Activated T-cell treated with anti-CD3 and anti-CD28 coated beads for 4 hours (primary cell): ENCODE measurements around the gene FASTKD1.
"Not testable (repeated sequence)": the region's sequence is repeated elsewhere in the genome, so short reads cannot be mapped to it uniquely, and the experiment has no call there.

Experiments used
- DNase-seq: peaks from one replicate; pipeline ENCODE4 v3.0.0-alpha.2; 2020

FASTKD1 gene

DNA sequence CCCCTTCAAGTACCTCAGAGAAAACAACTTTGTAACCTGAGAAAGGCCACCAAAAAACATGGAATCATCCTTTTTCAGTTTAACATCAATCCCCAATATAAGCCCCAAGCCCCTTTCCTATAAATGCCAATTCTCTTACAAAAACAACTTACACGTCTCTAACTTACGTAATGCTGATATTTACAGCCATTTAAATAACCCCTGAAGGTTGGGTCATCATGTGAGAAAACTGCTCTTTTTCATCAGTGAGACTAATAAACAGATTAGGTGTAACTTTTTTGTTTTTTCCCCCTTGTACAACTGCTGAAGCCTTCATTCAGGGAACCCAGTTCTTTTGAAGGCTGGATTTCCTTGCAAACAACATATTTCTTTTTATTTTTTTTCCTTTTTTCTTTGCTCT lies 3.7 kb downstream of the FASTKD1 start:
- no peak for DNase-seq

DNA sequence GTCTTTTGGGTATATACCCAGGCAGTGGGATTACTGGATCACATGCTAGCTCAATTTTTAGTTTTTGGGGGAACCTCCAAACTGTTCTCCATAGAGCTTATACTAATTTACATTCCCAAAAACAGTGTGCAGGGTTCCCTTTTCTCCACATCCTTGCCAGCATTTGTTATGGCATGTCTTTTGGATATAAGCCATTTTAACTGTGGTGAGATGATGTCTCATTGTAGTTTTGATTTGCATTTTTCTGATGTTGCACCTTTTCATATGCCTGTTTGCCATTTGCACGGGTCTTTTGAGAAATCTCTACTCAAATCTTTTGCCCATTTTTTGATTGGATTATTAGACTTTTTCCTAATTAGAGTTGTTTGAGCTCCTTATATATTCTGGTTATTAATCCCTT lies 8.0 kb downstream of the FASTKD1 start:
- no peak for DNase-seq

GRCh38 chr2:169562519-169562918 lies 11.1 kb downstream of the FASTKD1 start:
- no peak for DNase-seq

- DNase-seq = not testable (repeated sequence)
Measured at GRCh38 chr2:169562084-169562483, 11.6 kb downstream of the FASTKD1 start.

GRCh38 chr2:169561364-169561763 lies 12.3 kb downstream of the FASTKD1 start:
- DNase-seq = no peak

DNA sequence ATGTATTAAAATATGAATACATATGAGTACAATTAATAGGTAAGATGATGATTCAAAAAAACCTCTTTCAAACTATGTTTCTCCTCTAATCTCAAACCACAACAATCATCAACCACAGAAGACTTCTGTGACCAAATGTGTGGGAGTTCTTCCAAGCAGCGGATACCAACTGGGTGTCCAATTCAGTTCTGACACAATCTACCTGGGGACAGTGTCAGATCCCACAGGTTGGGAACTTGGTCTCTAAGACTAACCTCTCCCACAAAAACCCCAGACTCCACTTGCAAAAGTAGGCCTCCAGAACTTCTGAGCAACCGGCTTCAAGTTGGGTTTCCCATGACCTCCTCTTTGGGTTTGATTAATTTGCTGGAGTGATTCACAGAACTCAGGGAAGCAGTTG lies 26.9 kb downstream of the FASTKD1 start:
- DNase-seq = no peak

GRCh38 chr2:169542433-169542832 lies 31.2 kb downstream of the FASTKD1 start:
- DNase-seq = no peak

GRCh38 chr2:169540146-169540545 lies 33.5 kb downstream of the FASTKD1 start:
- DNase-seq = no peak

DNA sequence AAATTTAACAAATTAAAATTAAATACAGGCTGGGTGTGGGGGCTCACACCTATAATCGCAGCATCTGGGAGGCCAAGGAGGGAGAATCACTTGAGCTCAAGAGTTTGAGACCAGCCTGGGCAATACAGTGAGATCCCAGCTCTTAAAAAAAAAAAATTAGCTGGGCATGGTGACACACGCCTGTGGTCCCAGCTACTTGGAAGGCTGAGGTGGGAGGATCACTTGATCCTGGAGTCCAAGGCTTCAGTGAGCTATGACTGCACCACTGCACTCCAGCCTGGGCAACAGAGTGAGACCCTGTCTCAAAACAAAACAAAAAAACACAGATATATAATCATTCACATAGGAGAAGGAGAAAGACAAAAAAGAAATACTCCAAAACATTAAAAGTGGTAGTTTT lies 34.2 kb downstream of the FASTKD1 start:
- DNase-seq = not testable (repeated sequence)

DNA sequence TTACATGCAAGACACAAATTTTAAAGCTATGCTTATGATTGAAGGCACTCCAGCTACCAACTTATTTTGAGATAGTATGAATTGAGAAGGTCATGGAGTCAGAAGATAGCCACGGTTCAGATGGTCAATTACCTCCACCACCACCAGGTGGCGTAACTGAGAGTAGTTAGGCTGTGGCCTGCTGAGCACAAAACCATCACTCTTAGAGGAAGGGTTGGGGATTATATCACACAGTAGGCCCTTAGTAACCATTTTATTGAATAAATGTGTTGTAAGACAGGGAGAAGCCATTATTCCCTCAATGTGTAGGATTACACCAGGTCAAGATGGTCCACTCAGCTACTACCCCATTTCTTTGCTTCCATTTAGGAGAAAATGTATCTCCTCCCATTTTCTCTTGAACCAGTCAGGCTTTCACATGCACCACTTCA lies 45.4 kb downstream of the FASTKD1 start:
- peak; percentile 73 for DNase-seq

DNA sequence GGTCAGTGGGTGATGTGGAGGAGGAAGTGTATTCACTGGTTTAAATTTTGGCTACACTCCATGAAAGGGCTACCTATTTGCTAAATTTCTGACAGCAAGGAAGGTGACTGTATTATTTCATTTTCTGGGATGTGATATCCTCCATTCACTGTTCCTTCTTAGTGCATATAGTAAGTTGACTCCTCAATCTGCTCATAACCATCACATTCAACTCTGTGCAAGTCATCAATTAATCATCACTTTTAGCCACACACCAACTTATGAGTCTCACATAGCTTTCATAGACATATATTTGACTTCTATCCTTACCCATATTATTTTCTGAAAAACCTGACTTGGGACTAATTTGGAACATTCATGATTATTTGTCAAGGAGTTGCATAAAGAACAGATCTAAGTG lies 47.2 kb downstream of the FASTKD1 start:
- DNase-seq = no peak

GRCh38 chr2:169525434-169525833 lies 48.2 kb downstream of the FASTKD1 start:
- no peak for DNase-seq

DNA sequence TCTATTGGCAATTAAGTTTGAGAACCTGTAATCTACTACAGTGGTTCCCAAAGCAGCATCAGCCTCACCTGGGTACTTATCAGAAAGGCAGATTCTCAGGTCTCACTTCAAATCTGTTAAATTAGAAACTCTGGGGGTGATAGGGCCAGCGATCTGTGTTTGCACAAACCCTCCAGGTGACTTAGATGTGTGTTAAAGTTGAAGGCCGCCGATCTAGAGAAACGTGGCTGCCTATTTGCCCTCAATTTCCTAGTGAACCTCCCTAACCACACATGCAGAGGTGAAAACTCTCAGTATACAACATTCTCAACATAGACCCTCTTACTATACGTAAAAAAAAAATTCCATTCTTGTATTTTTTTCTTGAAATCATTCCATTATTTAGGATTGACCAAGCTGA lies 50.0 kb downstream of the FASTKD1 start:
- no peak for DNase-seq

- DNase-seq = no peak
Measured at GRCh38 chr2:169520896-169521295, 52.8 kb downstream of the FASTKD1 start.

DNA sequence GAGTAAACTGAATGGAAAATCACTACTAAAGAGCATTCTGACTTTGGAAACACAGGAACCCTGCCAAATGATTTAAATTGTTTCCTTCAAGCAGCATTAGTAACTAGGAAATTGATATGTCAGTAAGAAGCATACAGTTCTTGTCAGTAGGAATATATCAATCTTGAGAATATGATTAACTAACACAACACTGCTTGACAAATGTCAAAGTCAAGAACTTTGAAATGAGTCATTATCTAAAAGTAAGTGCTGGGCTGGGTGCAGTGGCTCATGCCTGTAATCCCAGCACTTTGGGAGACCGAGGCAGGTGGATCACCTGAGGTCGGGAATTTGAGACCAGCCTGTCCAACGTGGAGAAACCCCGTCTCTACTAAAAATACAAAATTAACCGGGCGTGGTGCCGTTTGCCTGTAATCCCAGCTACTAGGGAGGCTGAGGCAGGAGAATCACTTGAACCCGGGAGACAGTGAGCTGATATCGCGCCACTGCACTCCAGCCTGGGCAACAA lies 57.1 kb downstream of the FASTKD1 start:
- not testable (repeated sequence) for DNase-seq

GRCh38 chr2:169514758-169515157 lies 58.9 kb downstream of the FASTKD1 start:
- DNase-seq = not testable (repeated sequence)

- no peak for DNase-seq
Measured at GRCh38 chr2:169513926-169514325, 59.7 kb downstream of the FASTKD1 start.

- no peak for DNase-seq
Measured at GRCh38 chr2:169513094-169513493, 60.6 kb downstream of the FASTKD1 start.

DNA sequence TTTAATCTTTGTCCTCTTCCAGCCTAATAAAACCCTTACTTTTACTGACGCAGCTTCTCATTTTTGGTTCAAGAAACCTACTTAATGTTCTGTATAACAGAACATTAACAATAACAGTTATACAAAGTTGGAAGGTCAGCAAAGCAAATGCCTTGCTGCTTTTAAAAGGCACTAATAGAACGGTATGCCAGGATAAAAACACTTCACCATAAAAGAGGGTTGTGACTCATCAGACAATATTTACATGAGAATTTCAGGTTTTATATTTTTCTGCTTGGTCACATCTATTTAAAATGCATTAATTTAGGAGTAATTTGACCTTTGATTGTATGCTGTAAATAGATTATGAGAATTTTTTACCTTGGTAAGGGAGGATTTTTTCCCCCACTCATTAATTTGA lies 61.1 kb downstream of the FASTKD1 start:
- no peak for DNase-seq

DNA sequence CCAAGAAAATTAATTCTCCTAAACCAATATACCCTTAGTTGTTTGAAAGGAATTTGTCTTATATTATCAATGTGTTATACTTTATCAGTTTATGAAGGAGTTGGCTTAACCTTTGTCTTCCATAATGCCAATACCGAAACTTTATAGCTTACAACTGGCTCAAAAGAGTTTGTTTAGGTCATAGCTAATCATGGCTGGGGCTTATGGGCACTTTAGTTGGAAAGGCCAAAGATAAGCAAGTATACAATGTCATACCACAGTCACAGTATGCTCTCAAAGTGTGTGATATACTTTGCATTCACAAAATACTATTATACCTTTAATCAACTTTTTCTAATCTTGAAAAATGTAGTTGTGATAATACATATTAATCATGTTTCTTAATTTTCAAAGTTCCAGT lies 61.8 kb downstream of the FASTKD1 start:
- DNase-seq = no peak

DNA sequence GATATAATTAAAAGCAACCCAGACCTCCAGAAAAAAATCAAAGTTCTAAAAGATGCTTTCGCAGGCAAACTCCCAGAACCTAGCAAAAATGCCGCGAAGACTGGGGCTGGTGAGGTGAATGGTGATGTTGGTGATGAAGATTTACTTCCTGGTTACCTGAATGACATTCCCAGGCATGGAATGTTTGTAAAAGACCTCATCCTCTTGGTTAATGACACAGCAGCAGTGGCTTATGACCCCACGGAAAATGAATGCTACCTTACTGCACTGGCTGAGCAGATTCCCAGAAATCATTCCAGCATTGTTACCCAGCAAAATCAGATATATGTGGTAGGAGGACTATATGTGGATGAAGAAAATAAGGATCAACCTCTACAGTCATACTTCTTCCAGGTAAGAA lies 63.2 kb downstream of the FASTKD1 start:
- DNase-seq = no peak

- no peak for DNase-seq
Measured at GRCh38 chr2:169509955-169510354, 63.7 kb downstream of the FASTKD1 start.

DNA sequence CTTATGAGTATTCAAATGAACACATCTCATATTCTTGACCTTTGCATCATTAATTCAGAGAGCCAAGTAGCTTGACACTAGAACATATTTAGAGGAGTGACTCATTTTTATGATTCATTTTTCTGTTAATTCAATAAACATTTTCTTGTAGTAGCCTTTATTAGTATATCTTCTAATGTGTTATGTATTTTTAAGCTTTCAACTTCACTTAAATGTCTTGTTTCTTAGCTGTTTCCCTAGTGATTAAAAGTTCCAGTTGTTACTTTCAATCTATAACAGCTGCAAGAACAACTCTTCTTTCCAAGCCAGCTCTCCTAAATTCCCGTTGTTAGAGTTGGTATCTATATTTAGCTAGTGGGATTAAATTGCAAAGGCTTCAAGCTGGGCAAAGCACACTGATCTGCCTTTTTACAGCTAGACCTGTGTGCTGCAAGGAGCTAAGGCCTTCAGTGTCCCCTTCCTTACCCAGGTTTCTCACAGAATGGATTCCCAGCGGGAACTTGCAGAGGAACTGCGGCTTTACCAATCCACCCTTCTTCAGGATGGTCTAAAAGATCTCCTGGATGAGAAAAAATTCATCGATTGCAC lies 64.3 kb downstream of the FASTKD1 start, which contains the start of gene KLHL41:
Gene KLHL41 (plus strand): TSS at position 405 of the 588 bp plus-strand sequence. CDS start 77 bp downstream, at position 482.
- DNase-seq = no peak

GRCh38 chr2:169507698-169508097 lies 66.0 kb downstream of the FASTKD1 start:
- no peak for DNase-seq

DNA sequence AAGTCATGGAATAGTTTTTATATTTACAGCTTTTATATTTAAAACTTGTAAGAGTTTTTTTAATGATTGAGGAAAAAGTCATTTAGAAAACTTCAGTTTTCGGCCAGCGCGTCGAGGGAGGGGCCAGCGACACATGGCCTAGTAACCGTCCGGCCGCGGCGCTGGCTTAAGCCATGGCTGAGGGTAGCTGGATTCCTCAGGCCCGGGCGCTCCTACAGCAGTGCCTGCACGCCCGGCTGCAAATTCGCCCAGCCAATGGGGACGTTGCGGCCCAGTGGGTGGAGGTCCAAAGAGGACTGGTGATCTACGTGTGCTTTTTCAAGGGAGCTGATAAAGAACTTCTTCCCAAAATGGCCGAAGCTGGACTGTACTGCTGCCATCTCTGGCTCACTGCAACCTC lies 69.0 kb downstream of the FASTKD1 start:
- no peak for DNase-seq
